Psoas muscle (tissue), 8 donors: ENCODE measurements around the gene ELOVL7. TPM values are rescaled to one million over a fixed set of nuclear protein-coding genes. Genes with fewer than 3 reads are reported as not detected.

Experiments used
- ATAC-seq, 4 donors: fragments of 200-7000 bp; cut with Tn5 transposase; one replicate each; pipeline ENCODE4 v1.9.1; 2020; ENCODE audit warnings: moderate library complexity in 3 of 4, mild to moderate bottlenecking in 2 of 4
- DNase-seq, 2 donors: peaks; one replicate each; pipeline ENCODE4 v3.0.0-alpha.2; 2020
- H3K27ac ChIP-seq: fragments of 200-600 bp; one replicate; pipeline ENCODE4 v1.8.0; 2022
- H3K27me3 ChIP-seq, 3 donors: fragments of 200-600 bp in 1 of 3; one replicate each; pipeline versions ENCODE4 v1.6.1 to v1.8.0; 2013 to 2022; ENCODE audit warnings: low read length in 2 of 3, mild to moderate bottlenecking in 2 of 3, moderate library complexity in 1 of 3; ENCODE audit not compliant: insufficient read depth in 3 of 3
- H3K36me3 ChIP-seq, 2 donors: fragments of 200-600 bp in 1 of 2; one replicate each; pipeline versions ENCODE4 v1.6.1 to v1.8.0; 2013 to 2022; ENCODE audit warnings: low read depth in 1 of 2, mild to moderate bottlenecking in 1 of 2, moderate library complexity in 1 of 2; ENCODE audit not compliant: insufficient read depth in 1 of 2
- H3K4me1 ChIP-seq: fragments of 200-600 bp; one replicate; pipeline ENCODE4 v1.8.0; 2022
- H3K4me3 ChIP-seq: fragments of 200-600 bp; one replicate; pipeline ENCODE4 v1.8.0; 2022; ENCODE audit warnings: mild to moderate bottlenecking
- H3K9me3 ChIP-seq: fragments of 200-600 bp; one replicate; pipeline ENCODE4 v1.8.0; 2022
- CTCF ChIP-seq: fragments of 200-600 bp; IDR thresholded peaks from one replicate; pipeline ENCODE4 v1.8.0; 2022; ENCODE audit warnings: antibody characterized with exemption
- WGBS, 3 donors: extraction: QIAGEN DNeasy Blood & Tissue Kit; methylation state at CpG; one replicate each; pipeline versions ENCODE4 v1.1.6 to v1.1.7; 2013; 5-methylcytosine and 5-hydroxymethylcytosine counted together
- intact Hi-C, 2 donors: fragments of 100-400 bp; cut with DNase I; formaldehyde crosslinking; loops; one replicate each; pipeline versions ENCODE4 v1.11.0 to v1.14.2; 2022
- polyA plus RNA-seq, 3 donors: library from polyadenylated mRNA; stranded (reverse); fragments of 200-250 nt; gene quantifications; one replicate each; pipeline ENCODE4 v1.2.3, GENCODE V29; 2013
- total RNA-seq, 4 donors: library from RNA; stranded (reverse); fragmentation: NEBNext Ultra II Directional in 2 of 4; extraction: Animal tissue kit (Norgen Biotek cat#: 25700) in 2 of 4; gene quantifications; one replicate each; pipeline versions ENCODE4 v1.2.1 to v1.2.4, GENCODE V29; 2021 to 2023
- donor health status: healthy with polysubstance abuse.
- donor health status: DM: no; HTN: no; CAD: no; lungs with moderate emphysema.
- donor health status: Bipolar disorder and iron deficiency.
- donor health status: healthy.
- donor health status: DM: yes; HTN: yes; CAD: no.
- donor health status: DM: no; HTN: no; CAD: no.
- donor health status: DM: no; HTN: no; CAD: no.
- donor health status: DM: yes; HTN: yes; CAD: no.

ELOVL7 gene
- total and polyA plus RNA-seq, 7 donors = 0.10 to 0.79 (median 0.21) TPM

- no peak overlapping the region for H3K27ac ChIP-seq
- TF ChIP-seq CTCF = no peak
- no peaks in the 10 kb centered on the region for H3K36me3 ChIP-seq
- H3K4me3 ChIP-seq = no peak overlapping the region
- intact Hi-C loops = no loop called here
- no peaks in the 10 kb centered on the region for H3K27me3 ChIP-seq
- ATAC-seq (no peak), DNase-seq (no peak)
- no peaks in the 10 kb centered on the region for H3K4me1 ChIP-seq
- 58 to 77% (median 63%) methylated on average over 2 of the region's 2 CpGs for WGBS, 3 donors
- H3K9me3 ChIP-seq = no peaks in the 10 kb centered on the region
Observed at GRCh38 chr5:60829490-60830266, 14.4 kb downstream of the ELOVL7 start.

- intact Hi-C loops = no loop called here
- H3K27me3 ChIP-seq = no peaks in the 10 kb centered on the region
- no peaks in the 10 kb centered on the region for H3K36me3 ChIP-seq
- TF ChIP-seq CTCF = no peak
- DNase-seq (no peak), ATAC-seq (no peak)
- 87 to 91% (median 89%) methylated on average over 1 of the region's 1 CpG for WGBS, 3 donors
- H3K27ac ChIP-seq = no peak overlapping the region
- H3K4me3 ChIP-seq = no peak overlapping the region
- H3K9me3 ChIP-seq = no peaks in the 10 kb centered on the region
- no peaks in the 10 kb centered on the region for H3K4me1 ChIP-seq
Observed at GRCh38 chr5:60827201-60827600, 16.9 kb downstream of the ELOVL7 start.

- intact Hi-C loops = no loop called here
- Histone ChIP-seq H3K27ac (no peak overlapping the region), H3K36me3 (no peaks in the 10 kb centered on the region), H3K4me1 (no peaks in the 10 kb centered on the region), H3K9me3 (no peaks in the 10 kb centered on the region), H3K27me3 (no peaks in the 10 kb centered on the region), H3K4me3 (no peak overlapping the region)
- TF ChIP-seq CTCF = no peak
- DNase-seq (no peak), ATAC-seq (no peak)
Observed at GRCh38 chr5:60826653-60827052, 17.4 kb downstream of the ELOVL7 start.

- intact Hi-C loops = no loop called here
Observed at GRCh38 chr5:60823574-60823973, 20.5 kb downstream of the ELOVL7 start.

More at GRCh38 chr5:60823574-60823973, 20.5 kb downstream of the ELOVL7 start:
- Histone ChIP-seq H3K36me3 (no peaks in the 10 kb centered on the region), H3K27ac (no peak overlapping the region), H3K4me3 (no peak overlapping the region), H3K4me1 (no peaks in the 10 kb centered on the region), H3K9me3 (no peaks in the 10 kb centered on the region), H3K27me3 (no peaks in the 10 kb centered on the region)
- 67 to 86% (median 83%) methylated on average over 1 of the region's 1 CpG for WGBS, 3 donors
- DNase-seq (no peak), ATAC-seq (no peak)
- no peak for TF ChIP-seq CTCF
